ENCODE data around the gene BRS3.
"Not testable (repeated sequence)": the region's sequence is repeated elsewhere in the genome, so short reads cannot be mapped to it uniquely, and the experiment has no call there.

Gene BRS3

GRCh38 chrX:136487647-136488046, at the start of gene BRS3:
TSS of gene BRS3 (plus strand) at chrX:136487947. CDS start at chrX:136488115, 168 bp downstream.
- DNase-seq = no peak

GRCh38 chrX:136438192-136438591, 49.6 kb upstream of the BRS3 start:
- DNase-seq = no peak

- not testable (repeated sequence) for DNase-seq
Observed at GRCh38 chrX:136445674-136446073, 42.1 kb upstream of the BRS3 start.

- DNase-seq = no peak
Observed at GRCh38 chrX:136446208-136446607, 41.5 kb upstream of the BRS3 start.

GRCh38 chrX:136447308-136447707, 40.4 kb upstream of the BRS3 start:
- no peak for DNase-seq

GRCh38 chrX:136447968-136448367, 39.8 kb upstream of the BRS3 start:
- no peak for DNase-seq

GRCh38 chrX:136450050-136450830, 37.5 kb upstream of the BRS3 start:
- DNase-seq = no peak

GRCh38 chrX:136452614-136453013, 35.1 kb upstream of the BRS3 start:
- no peak for DNase-seq

GRCh38 chrX:136453114-136453513, 34.6 kb upstream of the BRS3 start:
- DNase-seq = no peak

GRCh38 chrX:136453771-136454170, 34.0 kb upstream of the BRS3 start:
- no peak for DNase-seq

GRCh38 chrX:136456133-136456532, 31.6 kb upstream of the BRS3 start:
- DNase-seq = no peak

- DNase-seq = no peak
Observed at GRCh38 chrX:136457303-136457917, 30.3 kb upstream of the BRS3 start.

- no peak for DNase-seq
Observed at GRCh38 chrX:136464589-136464988, 23.2 kb upstream of the BRS3 start.

GRCh38 chrX:136467303-136467702, 20.4 kb upstream of the BRS3 start:
- no peak for DNase-seq

- DNase-seq = no peak
Observed at GRCh38 chrX:136468391-136469103, 19.2 kb upstream of the BRS3 start.

- DNase-seq = no peak
Observed at GRCh38 chrX:136473663-136474062, 14.1 kb upstream of the BRS3 start.

- DNase-seq = no peak
Observed at GRCh38 chrX:136475236-136475635, 12.5 kb upstream of the BRS3 start.

- no peak for DNase-seq
Observed at GRCh38 chrX:136476501-136476900, 11.2 kb upstream of the BRS3 start.

GRCh38 chrX:136477026-136477425, 10.7 kb upstream of the BRS3 start:
- no peak for DNase-seq

GRCh38 chrX:136480383-136480782, 7.4 kb upstream of the BRS3 start:
- DNase-seq = no peak

- DNase-seq = no peak
Observed at GRCh38 chrX:136488706-136489105, 959 bp downstream of the BRS3 start.

GRCh38 chrX:136491832-136492231, 4.1 kb downstream of the BRS3 start:
- DNase-seq = no peak

GRCh38 chrX:136493011-136493410, 5.3 kb downstream of the BRS3 start:
- DNase-seq = no peak

- DNase-seq = no peak
Observed at GRCh38 chrX:136495043-136495442, 7.3 kb downstream of the BRS3 start.
